RKO (cell line): ENCODE data around the gene TNRC6C.
"Not testable (repeated sequence)": the region's sequence is repeated elsewhere in the genome, so short reads cannot be mapped to it uniquely, and the experiment has no call there.

Experiments used
- DNase-seq: peaks from one replicate; pipeline ENCODE4 v3.0.0-alpha.2; 2016; ENCODE audit warnings: low spot score

The TNRC6C gene

DNA sequence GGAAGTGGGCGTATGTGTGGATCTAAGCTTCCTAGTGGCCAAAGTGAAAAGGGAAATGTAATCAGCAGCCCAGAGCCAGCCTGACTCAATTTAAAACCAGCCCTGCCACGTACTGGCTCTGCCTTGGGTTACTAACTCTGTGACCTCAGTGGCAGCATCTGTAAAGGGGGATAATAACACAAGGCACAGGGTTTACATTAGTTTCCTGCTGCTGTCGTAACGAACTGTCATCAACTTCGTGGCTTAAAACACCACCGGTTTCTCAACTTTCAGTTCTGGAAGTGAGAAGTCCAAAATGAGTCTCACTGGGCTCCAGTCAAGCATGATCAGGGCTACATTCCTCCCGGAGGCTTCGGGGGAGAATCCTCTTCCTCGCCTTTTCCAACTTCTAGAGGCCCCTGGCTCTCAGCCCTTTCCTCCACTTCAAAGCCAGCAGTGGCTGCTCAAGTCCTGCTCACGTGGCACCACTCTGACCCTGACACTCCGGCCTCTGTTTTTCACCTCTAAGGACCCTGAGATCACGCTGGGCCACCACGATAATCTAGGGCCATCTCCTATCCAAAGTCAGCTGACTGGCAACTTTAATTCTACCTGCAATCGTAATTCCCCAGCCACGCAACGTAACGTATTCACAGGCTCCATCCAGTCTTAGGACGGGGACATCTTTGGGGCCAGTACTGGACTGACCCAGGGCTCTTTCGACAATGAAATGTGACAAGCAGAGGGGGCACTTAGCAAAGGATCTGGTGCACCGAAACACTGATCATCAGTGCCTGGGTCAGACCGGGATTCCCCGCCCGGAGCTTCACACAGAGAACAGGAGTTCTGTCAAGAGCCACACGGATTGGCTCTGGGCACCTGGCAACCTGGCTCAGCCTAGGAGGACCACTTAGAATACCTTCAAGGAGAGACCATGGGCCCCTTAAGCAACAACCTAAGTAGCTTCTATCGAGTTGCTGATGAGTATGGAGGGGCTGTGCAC is 155.6 kb downstream of the TNRC6C start:
- no peak for DNase-seq

- no peak for DNase-seq
These were observed 156.6 kb downstream of the TNRC6C start for GRCh38 chr17:78114831-78115723.

GRCh38 chr17:78115803-78116202 is 157.3 kb downstream of the TNRC6C start:
- not testable (repeated sequence) for DNase-seq

DNA sequence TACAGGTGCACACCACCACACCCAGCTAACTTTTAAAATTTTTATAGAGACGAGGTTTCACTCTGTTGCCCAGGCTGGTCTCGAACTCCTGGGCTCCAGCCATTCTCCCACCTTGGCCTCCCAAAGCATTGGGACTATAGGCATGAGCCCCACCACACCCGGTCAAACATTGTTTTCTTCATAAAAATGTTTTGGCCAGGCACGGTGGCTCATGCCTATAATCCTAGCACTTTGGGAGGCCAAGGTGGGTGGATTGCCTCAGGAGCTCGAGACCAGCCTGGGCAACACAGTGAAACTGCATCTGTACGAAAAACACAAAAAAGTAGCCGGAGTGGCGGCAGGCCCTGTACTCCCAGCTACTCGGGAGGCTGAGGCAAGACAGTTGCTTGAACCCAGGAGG is 157.9 kb downstream of the TNRC6C start:
- DNase-seq, result no peak

GRCh38 chr17:78117027-78117981 is 158.8 kb downstream of the TNRC6C start:
- DNase-seq, result no peak

DNA sequence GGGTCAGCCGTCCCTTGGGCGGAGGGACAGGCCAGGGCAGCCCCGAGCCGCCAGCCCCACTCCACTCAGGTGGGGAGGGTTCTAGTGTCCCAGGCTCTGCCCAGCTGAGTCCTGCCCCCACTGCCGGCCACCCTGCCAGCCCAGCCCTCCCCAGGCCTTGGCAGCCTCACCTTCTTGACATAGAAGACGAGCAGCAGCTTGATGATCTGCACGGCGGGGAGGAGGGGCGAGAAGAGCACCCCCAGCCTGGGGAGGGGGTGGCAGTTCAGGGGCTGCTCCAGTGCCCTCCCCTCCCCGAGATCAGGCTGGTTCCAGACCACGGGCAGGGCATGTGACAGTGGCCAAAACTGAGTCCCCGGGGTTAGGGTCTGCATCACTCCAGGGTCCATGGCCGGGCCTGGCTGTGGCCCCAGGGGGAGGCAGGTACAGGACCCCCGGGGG is 160.3 kb downstream of the TNRC6C start:
- no peak for DNase-seq

DNA sequence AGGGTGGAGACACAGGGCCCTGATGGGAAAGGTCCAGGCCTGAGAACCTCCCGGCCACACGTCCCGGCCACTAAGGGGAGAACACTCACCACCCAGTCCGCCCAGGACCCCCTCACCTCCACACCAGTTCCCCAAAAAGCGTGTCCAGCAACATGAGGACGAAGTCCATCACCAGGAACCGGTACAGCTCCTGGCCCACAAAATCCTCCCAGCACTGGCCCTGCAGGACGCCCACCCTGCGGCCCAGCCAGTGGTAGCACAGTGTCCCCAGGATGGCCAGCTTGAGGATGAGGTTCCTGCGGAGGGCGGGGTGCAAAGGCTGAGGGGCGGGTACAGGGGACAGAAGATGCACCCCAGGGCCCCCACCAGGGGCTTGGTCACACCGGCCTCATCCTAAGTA is 162.0 kb downstream of the TNRC6C start:
- DNase-seq, result no peak

- DNase-seq, result no peak
These were observed 162.7 kb downstream of the TNRC6C start for GRCh38 chr17:78120971-78121800.

DNA sequence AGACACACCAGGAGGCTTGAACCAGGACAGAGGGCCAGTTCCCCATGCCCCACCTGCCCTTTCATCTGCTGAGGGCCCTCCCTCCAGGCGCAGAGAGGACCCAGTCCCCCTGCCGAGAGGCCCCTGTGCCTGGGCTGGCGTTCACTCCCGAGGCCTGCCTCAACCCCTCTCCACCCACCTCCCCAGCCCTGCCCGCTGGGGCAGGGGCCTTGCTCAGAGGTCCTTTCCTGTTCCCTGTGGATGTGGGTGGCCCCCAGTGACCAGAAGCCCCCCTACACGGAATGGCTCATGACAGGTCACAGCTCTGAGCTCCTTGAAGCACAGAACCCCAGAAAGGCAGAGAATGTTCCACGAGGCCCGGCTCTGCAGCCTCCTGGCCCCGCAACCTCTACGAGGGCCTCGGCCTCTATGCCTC is 163.3 kb downstream of the TNRC6C start:
- DNase-seq, result no peak

- DNase-seq, result no peak
These were observed 163.9 kb downstream of the TNRC6C start for GRCh38 chr17:78122216-78122930.

DNA sequence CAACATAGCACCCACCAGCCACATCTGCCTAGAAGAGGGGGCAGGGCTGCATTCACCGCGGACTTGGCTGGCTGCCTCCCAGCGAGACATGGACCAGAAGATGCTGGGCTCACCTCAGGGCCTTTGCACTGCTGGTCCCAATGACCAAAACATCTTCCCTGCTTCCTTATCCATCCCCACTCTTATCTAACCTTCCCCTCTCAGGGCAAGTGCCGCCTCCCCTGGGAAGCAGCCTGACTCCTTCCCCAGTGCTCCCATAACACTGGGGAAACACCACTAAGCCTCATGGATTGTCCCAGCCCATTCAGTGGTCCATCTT is 164.4 kb downstream of the TNRC6C start:
- DNase-seq, result no peak

- DNase-seq, result no peak
These were observed 164.9 kb downstream of the TNRC6C start for GRCh38 chr17:78123258-78123929.

DNA sequence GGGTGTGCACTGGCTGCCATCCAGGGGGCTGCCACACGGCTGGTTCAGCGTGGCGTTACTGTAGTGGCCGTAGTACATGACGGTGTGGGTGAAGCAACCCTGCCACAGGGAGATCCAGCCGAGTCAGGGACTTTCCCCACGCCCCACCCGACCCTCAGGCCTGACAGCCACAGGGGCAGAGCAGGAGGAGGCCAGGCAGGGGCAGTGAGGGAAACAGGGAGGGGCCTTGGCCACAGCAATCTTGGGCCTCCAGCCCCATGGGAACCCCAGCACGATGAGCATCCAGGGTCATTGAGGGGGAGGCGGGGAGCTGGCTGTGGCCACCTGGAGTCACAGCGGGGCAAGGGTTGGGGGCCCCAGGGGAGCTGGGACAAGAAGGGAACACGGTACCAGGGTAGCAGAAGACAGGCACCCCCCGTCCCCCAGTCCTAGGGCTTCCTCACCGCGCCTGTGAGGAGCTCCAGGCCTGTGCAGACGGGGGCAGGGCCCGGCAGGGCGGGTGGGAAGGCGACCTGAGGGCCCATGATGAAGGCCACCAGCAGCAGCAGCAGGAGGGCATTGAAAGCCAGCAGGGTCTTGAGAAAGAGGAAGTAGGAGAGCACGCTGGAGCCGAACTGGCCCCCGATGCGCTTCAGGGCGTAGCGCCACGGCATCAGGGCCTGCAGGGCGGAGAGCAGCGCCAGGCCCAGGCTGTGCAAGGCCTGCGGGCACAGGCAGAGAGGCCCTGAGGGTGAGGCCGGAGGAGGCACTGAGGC is 165.8 kb downstream of the TNRC6C start:
- no peak for DNase-seq

DNA sequence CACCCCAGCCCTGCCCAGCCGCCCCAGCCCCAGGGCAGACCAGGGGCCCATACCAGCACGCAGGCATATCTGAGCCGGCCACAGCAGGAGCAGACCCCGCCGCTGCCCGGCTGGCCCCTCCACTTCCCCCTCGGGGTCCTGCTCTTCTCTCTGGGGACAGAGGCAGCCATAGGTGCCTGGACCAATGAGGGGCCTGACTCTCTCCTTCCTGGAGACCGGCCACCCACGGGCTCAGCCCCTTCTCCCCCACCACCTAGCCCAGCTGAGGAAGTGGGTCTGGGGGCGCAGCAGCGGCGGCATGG is 166.3 kb downstream of the TNRC6C start:
- no peak for DNase-seq

- DNase-seq, result no peak
These were observed 166.8 kb downstream of the TNRC6C start for GRCh38 chr17:78125138-78125913.

DNA sequence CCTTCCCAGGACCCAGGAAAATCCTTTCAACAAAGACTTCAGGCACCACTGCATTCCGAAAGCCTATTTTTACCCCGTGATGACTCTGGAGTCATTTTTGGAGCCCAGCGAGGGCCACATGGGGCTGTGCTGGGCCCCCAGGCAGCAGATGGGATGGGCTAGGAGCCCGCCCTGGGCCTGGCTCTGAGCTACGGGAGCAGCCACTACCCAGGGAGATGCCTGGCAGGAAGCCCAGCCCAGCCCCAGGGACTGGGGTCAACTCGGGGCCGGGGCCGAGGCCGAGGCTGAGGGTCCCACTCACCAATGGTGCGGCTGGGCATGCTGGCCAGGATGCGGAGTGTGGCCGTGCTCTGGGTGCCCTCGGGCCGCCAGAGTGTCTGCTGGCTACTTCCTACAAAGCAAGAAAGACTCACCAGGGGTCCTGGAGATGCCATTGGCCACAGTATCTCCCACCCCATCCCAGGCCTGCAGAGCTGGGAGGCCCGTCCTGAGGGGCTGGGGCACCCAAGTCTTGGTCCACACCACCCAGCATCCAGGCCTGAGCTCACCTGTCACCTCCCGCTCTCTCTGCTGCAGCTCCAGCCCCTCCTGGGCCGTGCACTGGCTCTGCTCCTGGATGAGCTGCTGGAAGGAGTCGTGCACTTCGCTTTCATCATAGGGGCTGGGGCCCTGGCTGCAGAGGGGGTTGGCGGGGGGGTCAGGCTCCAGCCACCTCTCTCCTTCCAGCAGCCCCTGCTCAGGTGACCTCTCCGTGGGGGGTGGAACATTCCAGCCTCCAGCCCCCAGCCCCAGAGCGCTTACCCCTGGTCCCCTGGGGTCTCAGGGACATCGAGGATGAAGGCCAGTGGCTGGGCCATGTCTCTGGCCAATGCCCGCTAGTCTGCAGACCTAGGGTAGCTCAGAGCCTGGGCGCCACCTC is 167.7 kb downstream of the TNRC6C start:
- DNase-seq, result no peak

DNA sequence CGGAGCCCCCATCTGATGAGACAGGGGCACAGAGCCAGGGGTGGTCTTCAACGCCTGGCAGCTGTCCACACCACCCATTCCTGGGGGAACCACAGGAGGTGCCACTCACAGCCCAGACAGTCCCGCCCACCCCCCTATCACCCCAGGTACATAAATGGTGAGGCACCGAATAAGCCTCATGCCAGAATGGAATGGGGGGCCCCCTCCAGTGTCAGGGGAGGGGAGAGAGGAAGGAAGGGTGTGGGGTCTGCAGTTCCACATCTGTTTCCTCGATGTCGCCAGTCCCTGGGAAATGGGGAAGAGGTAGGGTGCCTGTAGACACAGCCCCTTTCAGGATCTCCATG is 168.4 kb downstream of the TNRC6C start:
- no peak for DNase-seq
